ENCODE data around the gene HMGB1. TPM values are rescaled to one million over a fixed set of nuclear protein-coding genes. Genes with fewer than 3 reads are reported as not detected.

The HMGB1 gene
- total and polyA plus RNA-seq, 2 donors (not counting 1 experiment from before 2014, with no cell fraction given): 145 to 267 TPM

GRCh38 chr13:30466841-30467252, 1.1 kb upstream of the HMGB1 start:
- no peaks in the 10 kb centered on the region for H3K9me3 ChIP-seq (ENCODE audit: control insufficient read depth, insufficient read depth, low read depth, low read length)
- no peaks in the 10 kb centered on the region for H4K20me1 ChIP-seq (ENCODE audit: control insufficient read depth, extremely low read depth, insufficient read depth, low read length)
- H3K79me2 ChIP-seq (ENCODE audit: control insufficient read depth, insufficient read depth, low read length): peaks cover 23% of the 10 kb centered on the region
- H3K27ac ChIP-seq (ENCODE audit: insufficient read depth, low read length): peak overlapping the region; percentile 11
- TF ChIP-seq CTCF (conservative IDR thresholded peaks at IDR 0.05 in 1 of 2, IDR thresholded peaks at IDR 0.05 in 1 of 2; ENCODE audit: low read depth in 1 of 2, low read length in 2 of 2) (no peak), EZH2 (IDR thresholded peaks at IDR 0.05; ENCODE audit: low read length, missing control alignments) (no peak)
- peak overlapping the region; percentile 87 for H3K4me2 ChIP-seq (ENCODE audit: extremely low read depth, insufficient read depth, low read length)
- H3K4me1 ChIP-seq (ENCODE audit: control insufficient read depth, extremely low read depth, insufficient read depth, low read length): peaks cover 2% of the 10 kb centered on the region
- DNase-seq (ENCODE audit: low read depth in 2 of 2): peak in 1 of 2 donors; percentile 23
- H3K36me3 ChIP-seq (ENCODE audit: control insufficient read depth, insufficient read depth, low read length): no peaks in the 10 kb centered on the region
- H3K9ac ChIP-seq (ENCODE audit: insufficient read depth, low read length): no peak overlapping the region
- H3K4me3 ChIP-seq (replicated peaks in 1 of 4; ENCODE audit: control extremely low read depth in 1 of 4, insufficient read depth in 1 of 4, low read depth in 3 of 4, low read length in 4 of 4): no peak overlapping the region
- H3K27me3 ChIP-seq (ENCODE audit: control insufficient read depth, insufficient read depth, low read length): no peaks in the 10 kb centered on the region
- no peak overlapping the region for H2AFZ ChIP-seq (ENCODE audit: low read length)

- no peaks in the 10 kb centered on the region for H3K27me3 ChIP-seq (ENCODE audit: control insufficient read depth, insufficient read depth, low read length)
- no peaks in the 10 kb centered on the region for H3K9me3 ChIP-seq (ENCODE audit: control insufficient read depth, insufficient read depth, low read depth, low read length)
- H3K36me3 ChIP-seq (ENCODE audit: control insufficient read depth, insufficient read depth, low read length): no peaks in the 10 kb centered on the region
- peak overlapping the region; percentile 87 for H3K4me2 ChIP-seq (ENCODE audit: extremely low read depth, insufficient read depth, low read length)
- H3K4me1 ChIP-seq (ENCODE audit: control insufficient read depth, extremely low read depth, insufficient read depth, low read length): peaks cover 2% of the 10 kb centered on the region
- no peak overlapping the region for H2AFZ ChIP-seq (ENCODE audit: low read length)
- H3K4me3 ChIP-seq (replicated peaks in 1 of 4; ENCODE audit: control extremely low read depth in 1 of 4, insufficient read depth in 1 of 4, low read depth in 3 of 4, low read length in 4 of 4): peak overlapping the region; percentile 36 to 71 (median 44)
- H4K20me1 ChIP-seq (ENCODE audit: control insufficient read depth, extremely low read depth, insufficient read depth, low read length): no peaks in the 10 kb centered on the region
- H3K9ac ChIP-seq (ENCODE audit: insufficient read depth, low read length): peak overlapping the region; percentile 44
- DNase-seq (ENCODE audit: low read depth in 2 of 2): peak in 1 of 2 donors; percentile 53
- H3K79me2 ChIP-seq (ENCODE audit: control insufficient read depth, insufficient read depth, low read length): peaks cover 26% of the 10 kb centered on the region
- peak overlapping the region; percentile 62 for H3K27ac ChIP-seq (ENCODE audit: insufficient read depth, low read length)
- no peak for TF ChIP-seq EZH2 (IDR thresholded peaks at IDR 0.05; ENCODE audit: low read length, missing control alignments)
- TF ChIP-seq CTCF (conservative IDR thresholded peaks at IDR 0.05 in 1 of 2, IDR thresholded peaks at IDR 0.05 in 1 of 2; ENCODE audit: low read depth in 1 of 2, low read length in 2 of 2): no peak
Measured at GRCh38 chr13:30466358-30466714, 600 bp upstream of the HMGB1 start.

DNA sequence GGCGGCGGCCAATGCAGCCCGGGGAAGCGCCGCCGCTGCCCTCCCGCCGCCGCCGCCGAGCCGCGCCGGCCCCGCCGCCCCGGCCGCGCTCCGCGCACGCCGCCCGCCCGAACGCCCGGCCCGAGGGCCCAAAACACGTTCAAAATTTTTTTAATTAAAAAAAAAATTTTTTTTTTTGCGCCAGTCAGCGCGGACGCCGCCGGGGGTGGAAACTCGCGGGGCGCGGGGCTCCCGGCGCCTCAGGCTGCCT, 468 bp downstream of the HMGB1 start:
- no peak overlapping the region for H2AFZ ChIP-seq (ENCODE audit: low read length)
- H3K4me1 ChIP-seq (ENCODE audit: control insufficient read depth, extremely low read depth, insufficient read depth, low read length): peaks cover 2% of the 10 kb centered on the region
- H3K9ac ChIP-seq (ENCODE audit: insufficient read depth, low read length): peak overlapping the region; percentile 90
- H3K79me2 ChIP-seq (ENCODE audit: control insufficient read depth, insufficient read depth, low read length): peaks cover 26% of the 10 kb centered on the region
- TF ChIP-seq CTCF (conservative IDR thresholded peaks at IDR 0.05 in 1 of 2, IDR thresholded peaks at IDR 0.05 in 1 of 2; ENCODE audit: low read depth in 1 of 2, low read length in 2 of 2): no peak
- no peak for TF ChIP-seq EZH2 (IDR thresholded peaks at IDR 0.05; ENCODE audit: low read length, missing control alignments)
- H3K4me3 ChIP-seq (replicated peaks in 1 of 4; ENCODE audit: control extremely low read depth in 1 of 4, insufficient read depth in 1 of 4, low read depth in 3 of 4, low read length in 4 of 4): peak overlapping the region in 3 of 4 experiments; percentile 53 to 71 (median 65)
- DNase-seq (ENCODE audit: low read depth in 2 of 2): no peak
- H3K4me2 ChIP-seq (ENCODE audit: extremely low read depth, insufficient read depth, low read length): no peak overlapping the region
- peak overlapping the region; percentile 87 for H3K27ac ChIP-seq (ENCODE audit: insufficient read depth, low read length)
- H3K36me3 ChIP-seq (ENCODE audit: control insufficient read depth, insufficient read depth, low read length): no peaks in the 10 kb centered on the region
- no peaks in the 10 kb centered on the region for H4K20me1 ChIP-seq (ENCODE audit: control insufficient read depth, extremely low read depth, insufficient read depth, low read length)
- H3K27me3 ChIP-seq (ENCODE audit: control insufficient read depth, insufficient read depth, low read length): no peaks in the 10 kb centered on the region
- no peaks in the 10 kb centered on the region for H3K9me3 ChIP-seq (ENCODE audit: control insufficient read depth, insufficient read depth, low read depth, low read length)

Data from fibroblast of lung (primary cell).